Limb (tissue), 2 donors: Measurements from ENCODE around the gene TUBA1A.
"Not testable (repeated sequence)": the region's sequence is repeated elsewhere in the genome, so short reads cannot be mapped to it uniquely, and the experiment has no call there.

Source experiments
- DNase-seq, 2 donors: peaks; one replicate each; pipeline ENCODE4 v3.0.0-alpha.2; 2016; ENCODE audit errors: extremely low spot score in 2 of 2

The TUBA1A gene

DNA sequence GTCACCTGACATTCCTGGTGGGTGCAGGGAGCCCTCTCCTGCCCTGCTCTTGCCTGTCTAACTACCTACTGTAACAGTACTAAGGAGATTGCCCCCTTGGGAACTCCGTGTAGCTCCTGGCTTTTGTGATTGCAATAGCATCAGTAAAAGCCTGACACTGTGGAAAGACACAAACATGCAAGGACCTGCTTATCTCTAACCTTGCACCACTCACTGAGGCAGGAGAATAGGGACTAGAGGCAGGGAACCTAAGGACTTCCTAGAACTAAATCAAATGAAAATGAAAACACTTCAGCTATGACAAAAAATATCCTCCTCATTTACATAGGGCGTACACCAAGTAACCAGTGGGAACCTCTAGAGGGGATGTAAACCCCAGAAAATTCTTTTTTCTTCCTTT lies 28.5 kb downstream of the TUBA1A start:
- no peak for DNase-seq

DNA sequence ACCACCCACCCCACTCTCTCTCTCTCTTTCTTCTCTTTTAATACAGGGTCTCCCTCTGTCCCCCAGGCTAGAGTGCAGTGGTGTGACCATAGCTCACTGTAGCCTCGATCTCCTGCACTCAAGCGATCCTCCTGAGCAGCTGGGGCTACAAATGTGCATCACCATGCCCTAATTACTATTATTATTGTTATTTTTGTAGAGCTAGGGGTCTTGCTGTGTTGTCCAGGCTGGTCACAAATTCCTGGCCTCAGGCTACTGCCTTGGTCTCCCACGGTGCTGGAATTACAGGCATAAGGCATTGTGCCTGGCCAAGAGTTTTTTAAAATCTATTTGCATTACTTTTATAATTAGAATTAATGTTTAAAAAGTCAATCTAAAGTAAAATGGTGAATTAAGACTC lies 34.7 kb downstream of the TUBA1A start:
- DNase-seq: no peak

DNA sequence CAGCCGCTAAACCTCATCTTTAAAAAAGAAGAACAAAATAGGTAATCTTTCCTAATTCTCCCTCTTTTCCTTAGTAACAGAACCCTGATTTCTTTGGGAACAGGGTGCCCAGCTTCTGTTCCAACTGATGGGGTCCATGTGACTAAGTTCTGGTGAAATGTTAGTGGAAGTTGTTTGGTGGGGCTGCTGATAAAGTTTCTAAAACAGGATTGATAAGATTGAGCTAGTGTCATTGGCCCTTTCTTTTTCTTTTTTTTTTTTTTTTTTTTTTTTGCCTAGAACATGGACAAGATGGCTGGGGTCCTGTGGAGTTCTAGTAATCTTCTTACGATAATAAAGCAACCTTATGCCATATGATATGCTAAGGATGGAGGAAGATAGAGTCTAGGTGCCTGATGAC lies 41.5 kb downstream of the TUBA1A start:
- no peak for DNase-seq

DNA sequence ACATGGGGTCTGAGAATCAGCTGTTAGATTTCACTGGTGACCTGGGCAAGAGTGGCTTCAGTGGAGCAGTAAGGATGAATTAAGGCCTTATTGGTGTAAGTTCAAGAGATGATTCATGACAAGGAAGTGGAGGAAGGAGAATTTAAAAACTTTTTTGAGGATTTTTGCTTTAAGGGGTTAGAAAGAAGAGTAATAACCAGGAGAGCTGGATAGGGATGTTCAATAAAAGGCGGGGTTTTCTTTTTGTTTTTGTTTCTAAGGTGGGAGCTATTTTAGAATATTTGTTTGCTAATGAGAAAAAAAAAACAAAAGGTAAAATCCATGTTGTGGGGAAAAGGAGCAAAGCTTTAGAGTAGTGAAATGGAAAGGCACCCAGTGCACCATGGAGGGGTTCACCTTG lies 42.5 kb downstream of the TUBA1A start:
- DNase-seq: no peak

DNA sequence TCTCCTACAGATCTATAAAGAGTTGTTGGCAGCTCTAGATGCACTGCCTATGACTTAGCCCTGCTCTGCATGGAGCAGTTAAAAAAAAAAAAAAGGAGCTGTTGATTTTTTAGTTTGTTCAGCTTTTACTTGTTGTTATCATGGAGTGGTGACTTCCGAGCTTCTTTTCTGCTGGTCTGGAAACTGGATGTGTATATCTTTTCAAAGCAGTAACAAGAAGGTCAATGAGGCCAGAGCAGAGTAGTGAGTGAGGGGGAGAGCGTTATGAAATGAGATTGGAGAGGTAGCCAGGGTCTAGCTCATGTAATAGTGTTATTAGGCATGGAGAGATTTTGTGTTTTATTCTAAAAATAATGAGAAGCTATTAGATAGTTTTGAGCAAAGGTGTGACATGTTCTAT lies 44.5 kb downstream of the TUBA1A start:
- no peak for DNase-seq

DNA sequence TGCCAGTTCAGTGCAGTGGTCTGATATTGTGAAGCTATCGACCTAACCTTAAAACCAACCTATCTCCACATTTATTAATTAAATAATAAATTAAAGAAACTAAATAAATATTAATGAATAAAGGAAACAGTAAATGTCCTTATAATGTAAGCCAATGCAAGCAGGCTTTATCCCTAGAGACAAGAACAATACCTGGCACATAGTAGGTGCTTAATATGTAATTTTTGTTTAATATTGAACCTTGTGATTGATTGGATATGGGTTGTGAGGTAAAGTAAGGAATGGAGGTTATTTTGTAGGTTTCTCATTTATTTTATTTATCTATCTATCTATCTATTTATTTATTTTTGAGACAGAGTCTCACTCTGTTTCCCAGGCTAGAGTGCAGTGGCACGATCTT lies 49.9 kb downstream of the TUBA1A start:
- DNase-seq: no peak

DNA sequence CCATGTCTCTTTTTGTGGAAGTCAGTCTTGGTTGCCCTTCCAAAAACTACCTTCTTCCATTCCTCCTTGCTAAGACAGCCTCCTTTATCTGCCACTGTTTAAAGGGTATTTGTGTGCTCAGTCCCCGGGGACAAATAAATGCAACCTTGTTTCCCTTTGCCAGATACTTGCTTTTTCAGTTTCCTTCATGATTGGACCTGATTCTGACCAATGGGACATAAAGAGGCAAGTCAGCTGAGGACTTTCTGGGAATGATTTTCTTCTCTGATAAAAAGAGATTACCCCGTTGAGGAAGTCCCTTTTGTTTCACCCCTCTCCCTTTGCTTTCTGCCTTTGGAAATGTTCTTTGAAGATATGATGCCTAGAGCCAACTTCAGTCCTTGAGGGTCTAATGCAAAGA lies 50.3 kb downstream of the TUBA1A start:
- DNase-seq: no peak

DNA sequence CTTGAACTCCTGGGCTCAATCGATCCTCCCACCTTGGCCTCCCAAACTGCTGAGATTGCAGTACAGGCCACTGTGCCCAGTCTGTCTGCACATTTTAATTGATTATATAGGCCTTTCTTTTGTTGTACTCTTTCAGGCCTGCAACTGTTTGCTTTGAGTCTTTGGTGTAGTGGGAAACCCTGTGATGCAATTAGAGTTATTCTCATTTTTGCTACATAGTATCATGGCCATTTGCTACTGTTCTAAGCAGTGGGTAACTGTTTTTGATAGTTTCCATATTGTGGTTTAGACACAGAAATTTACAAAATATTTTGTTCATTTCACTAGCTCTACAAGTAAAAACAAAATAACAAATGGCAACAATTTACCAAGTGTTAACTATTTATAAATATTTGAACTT lies 51.4 kb downstream of the TUBA1A start:
- no peak for DNase-seq

DNA sequence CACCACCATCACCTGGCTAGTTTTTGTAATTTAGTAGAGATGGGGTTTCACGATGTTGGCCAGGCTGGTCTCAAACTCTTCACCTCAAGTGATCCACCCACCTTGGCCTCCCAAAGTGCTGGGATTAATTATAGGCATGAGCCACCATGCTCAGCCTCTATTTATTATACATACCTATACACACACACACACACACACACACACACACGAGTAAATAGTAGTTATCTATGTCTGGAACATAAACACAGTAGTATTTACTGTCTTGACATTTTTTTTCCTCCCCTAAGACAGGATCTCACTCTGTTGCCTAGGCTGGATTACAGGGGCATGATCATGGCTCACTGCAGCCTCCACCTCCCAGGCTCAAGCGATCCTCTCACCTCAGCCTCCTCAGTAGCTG lies 51.9 kb downstream of the TUBA1A start:
- DNase-seq: not testable (repeated sequence)
